ENCODE data around the gene COA7. TPM values are rescaled to one million over a fixed set of nuclear protein-coding genes. Genes with fewer than 3 reads are reported as not detected.

The COA7 gene
- total RNA-seq, 4 donors from 2014 or later = 4.1 to 18.8 (median 11.2) TPM

DNA sequence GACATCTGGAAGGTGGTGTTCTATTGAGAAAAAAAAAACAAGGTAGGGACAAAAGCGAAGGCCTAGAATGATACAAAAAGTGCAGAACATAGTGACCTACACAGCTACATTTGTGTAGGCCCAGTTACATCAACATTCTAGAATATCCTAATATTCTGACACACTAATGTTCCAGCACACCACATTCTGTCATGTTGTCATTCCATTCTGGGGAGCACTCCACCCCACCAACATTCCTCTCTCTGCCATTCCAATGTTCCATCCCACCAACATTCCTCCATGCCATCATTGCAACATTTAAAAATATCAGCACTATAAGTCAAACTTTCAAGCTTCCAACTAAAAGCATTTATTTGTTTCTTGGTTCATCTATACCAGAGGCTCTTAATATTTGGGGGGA lies 28.5 kb downstream of the COA7 start:
- Histone ChIP-seq H3K36me3 (no peaks in the 10 kb centered on the region), H3K27ac (no peak overlapping the region), H3K9me3 (no peaks in the 10 kb centered on the region), H3K4me3 (no peak overlapping the region), H3K27me3 (no peaks in the 10 kb centered on the region), H3K4me1 (no peaks in the 10 kb centered on the region)
- intact Hi-C loops (cut with DNase I; ENCODE audit: low total_unique reads) = no loop called here
- TF ChIP-seq CTCF (IDR thresholded peaks at IDR 0.05) (no peak), POLR2A (IDR thresholded peaks at IDR 0.05) (no peak)
- DNase-seq = no peak

GRCh38 chr1:52668711-52669110 lies 29.4 kb downstream of the COA7 start:
- H3K36me3 ChIP-seq = no peaks in the 10 kb centered on the region
- TF ChIP-seq CTCF (IDR thresholded peaks at IDR 0.05) (no peak), POLR2A (IDR thresholded peaks at IDR 0.05) (no peak)
- H3K4me3 ChIP-seq = no peak overlapping the region
- intact Hi-C loops (cut with DNase I; ENCODE audit: low total_unique reads) = no loop called here
- H3K27me3 ChIP-seq = no peaks in the 10 kb centered on the region
- H3K4me1 ChIP-seq = no peaks in the 10 kb centered on the region
- DNase-seq = no peak
- H3K9me3 ChIP-seq = no peaks in the 10 kb centered on the region
- H3K27ac ChIP-seq = no peak overlapping the region

GRCh38 chr1:52667984-52668383 lies 30.2 kb downstream of the COA7 start:
- H3K4me1 ChIP-seq = no peaks in the 10 kb centered on the region
- no peaks in the 10 kb centered on the region for H3K9me3 ChIP-seq
- no peak overlapping the region for H3K27ac ChIP-seq
- H3K4me3 ChIP-seq = no peak overlapping the region
- H3K27me3 ChIP-seq = no peaks in the 10 kb centered on the region
- intact Hi-C loops (cut with DNase I; ENCODE audit: low total_unique reads) = no loop called here
- TF ChIP-seq POLR2A (IDR thresholded peaks at IDR 0.05) = no peak
- TF ChIP-seq CTCF (IDR thresholded peaks at IDR 0.05) = no peak
- H3K36me3 ChIP-seq = no peaks in the 10 kb centered on the region
- DNase-seq = no peak

DNA sequence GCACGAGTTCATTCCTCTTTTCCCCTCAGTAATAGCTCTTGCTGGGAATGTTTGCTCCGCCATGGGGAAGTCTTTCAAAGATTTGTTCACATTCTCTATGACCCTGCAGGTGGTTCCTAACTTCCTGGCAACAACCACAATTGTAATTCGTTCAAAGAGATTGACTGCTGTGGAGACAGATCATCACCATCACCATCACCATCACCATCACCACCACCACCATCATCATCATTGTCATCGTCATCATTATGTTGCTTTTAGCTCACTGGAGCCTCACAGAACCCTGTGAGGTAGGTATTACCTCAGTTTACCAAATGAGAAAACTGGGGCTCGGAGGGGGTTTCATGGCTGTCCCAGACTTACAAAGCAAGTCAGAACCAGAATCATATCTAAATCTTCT lies 30.9 kb downstream of the COA7 start:
- Histone ChIP-seq H3K36me3 (no peaks in the 10 kb centered on the region), H3K4me1 (no peaks in the 10 kb centered on the region), H3K27me3 (no peaks in the 10 kb centered on the region), H3K4me3 (no peak overlapping the region), H3K9me3 (no peaks in the 10 kb centered on the region), H3K27ac (no peak overlapping the region)
- no peak for DNase-seq
- intact Hi-C loops (cut with DNase I; ENCODE audit: low total_unique reads) = no loop called here
- TF ChIP-seq POLR2A (IDR thresholded peaks at IDR 0.05) (no peak), CTCF (IDR thresholded peaks at IDR 0.05) (no peak)

DNA sequence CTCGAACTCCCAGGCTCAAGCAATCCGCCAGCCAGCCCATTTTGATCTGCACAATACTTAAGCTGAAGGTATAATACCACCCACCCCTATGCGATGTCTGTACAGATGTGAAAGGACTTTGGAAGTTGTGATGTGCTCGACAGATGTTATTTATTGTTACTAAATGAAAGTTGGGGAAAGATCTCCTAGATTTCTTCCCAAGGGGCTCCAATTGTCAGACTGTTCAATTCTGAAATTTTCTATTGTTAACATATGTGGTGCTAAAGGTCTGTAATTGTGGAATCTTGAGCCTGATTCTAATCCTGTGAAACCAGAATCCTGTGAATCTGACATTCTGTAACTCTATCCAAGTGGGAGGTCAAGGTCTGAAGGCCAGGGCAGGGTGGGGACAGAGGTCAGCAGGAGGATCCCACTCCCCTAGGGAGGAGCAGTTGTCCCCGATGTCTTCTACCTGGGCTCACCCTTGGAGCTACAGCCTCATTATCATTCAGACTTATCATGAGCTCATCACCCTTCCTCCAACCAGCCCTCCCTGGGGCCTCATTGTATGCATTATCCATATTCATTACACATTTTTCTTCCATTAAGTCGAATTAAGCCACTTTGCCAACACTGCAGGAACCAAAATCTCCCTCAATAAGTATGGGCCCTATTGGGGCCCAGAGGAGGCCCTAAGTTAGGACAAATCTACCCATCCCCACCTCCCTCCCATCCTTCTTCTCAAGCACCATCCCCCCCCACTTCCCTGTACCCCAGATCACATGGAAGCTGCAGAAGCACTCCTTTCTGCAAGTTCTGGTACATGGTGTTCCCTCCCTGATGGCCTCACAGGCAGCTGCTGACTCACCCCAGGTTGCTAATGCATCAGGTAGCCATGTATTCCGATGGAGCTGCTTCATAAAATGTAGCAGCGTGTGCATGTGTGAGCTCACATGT lies 32.9 kb downstream of the COA7 start:
- Histone ChIP-seq H3K27ac (no peak overlapping the region), H3K27me3 (no peaks in the 10 kb centered on the region), H3K9me3 (no peaks in the 10 kb centered on the region), H3K4me1 (no peaks in the 10 kb centered on the region), H3K4me3 (no peak overlapping the region), H3K36me3 (no peaks in the 10 kb centered on the region)
- intact Hi-C loops (cut with DNase I; ENCODE audit: low total_unique reads) = no loop called here
- DNase-seq = no peak
- TF ChIP-seq POLR2A (IDR thresholded peaks at IDR 0.05) = no peak
